AG20443 (cell line): ENCODE measurements around the gene JMJD1C.

Experiments
- DNase-seq: peaks from one replicate; pipeline ENCODE4 v3.0.0; 2012; ENCODE audit warnings: low spot score, mixed read lengths

JMJD1C gene

GRCh38 chr10:63128443-63128842 is 337.3 kb downstream of the JMJD1C start:
- DNase-seq, result peak; percentile 20

DNA sequence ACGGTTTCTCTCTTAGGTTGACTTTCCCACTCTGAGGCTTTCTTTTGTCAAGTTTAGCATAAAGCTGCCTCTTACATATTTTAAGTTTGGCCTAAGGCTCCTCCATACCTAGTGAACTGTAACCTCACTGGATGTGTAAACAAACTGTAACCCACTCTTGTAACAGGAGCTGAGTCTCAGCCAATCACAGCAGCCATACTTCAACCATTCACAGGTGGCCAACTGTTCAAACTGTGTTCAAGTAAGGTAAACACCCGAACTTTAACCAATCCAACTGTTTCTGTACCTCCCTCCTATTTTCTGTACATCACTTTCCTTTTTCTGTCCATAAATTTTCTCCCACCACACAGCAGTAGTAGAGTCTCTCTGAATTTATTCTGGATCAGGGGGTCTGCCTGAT is 340.3 kb downstream of the JMJD1C start:
- no peak for DNase-seq

DNA sequence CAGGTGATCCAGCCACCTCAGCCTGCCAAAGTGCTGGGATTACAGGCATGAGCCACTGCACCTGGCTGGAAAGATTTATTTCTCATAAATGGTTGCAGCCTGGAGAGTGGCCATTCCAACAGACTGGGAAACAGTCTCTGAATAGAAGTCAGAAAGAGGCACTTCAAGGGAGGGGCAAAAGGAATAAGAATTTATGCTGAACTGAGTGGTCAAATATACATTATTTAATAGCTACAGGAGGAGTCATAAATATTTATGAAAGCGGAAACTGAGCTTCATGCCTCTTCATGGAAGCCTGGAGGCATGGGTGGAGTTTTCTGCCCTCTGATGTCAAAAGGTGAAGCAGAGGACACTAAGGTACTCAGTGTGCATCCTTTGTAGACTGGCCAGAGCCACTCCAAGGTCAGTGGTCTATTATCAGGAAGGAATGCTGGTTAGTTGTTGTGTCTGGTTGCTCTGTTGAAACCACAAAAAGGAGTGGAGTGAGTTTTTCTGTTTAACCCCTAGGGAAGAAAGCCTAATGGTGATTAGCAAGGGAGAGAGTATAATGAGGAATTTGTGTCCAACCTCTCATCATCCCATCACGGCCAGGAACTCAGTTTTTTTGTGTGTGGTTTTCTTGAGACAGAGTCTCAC is 341.9 kb downstream of the JMJD1C start:
- no peak for DNase-seq

- DNase-seq, result peak; percentile 80
Measured at GRCh38 chr10:63120554-63120953, 345.2 kb downstream of the JMJD1C start.

GRCh38 chr10:63119041-63119440 is 346.7 kb downstream of the JMJD1C start:
- DNase-seq, result no peak
